Cerebellar cortex (tissue), 1 donor: ENCODE data around the gene GNGT2.

Source experiments
- DNase-seq: peaks from one replicate; pipeline ENCODE4 v3.0.0-alpha.2; 2015; ENCODE audit warnings: low spot score

GNGT2 gene

GRCh38 chr17:49168706-49169105 lies 41.7 kb downstream of the GNGT2 start:
- no peak for DNase-seq

GRCh38 chr17:49165143-49165542 lies 45.2 kb downstream of the GNGT2 start:
- no peak for DNase-seq

DNA sequence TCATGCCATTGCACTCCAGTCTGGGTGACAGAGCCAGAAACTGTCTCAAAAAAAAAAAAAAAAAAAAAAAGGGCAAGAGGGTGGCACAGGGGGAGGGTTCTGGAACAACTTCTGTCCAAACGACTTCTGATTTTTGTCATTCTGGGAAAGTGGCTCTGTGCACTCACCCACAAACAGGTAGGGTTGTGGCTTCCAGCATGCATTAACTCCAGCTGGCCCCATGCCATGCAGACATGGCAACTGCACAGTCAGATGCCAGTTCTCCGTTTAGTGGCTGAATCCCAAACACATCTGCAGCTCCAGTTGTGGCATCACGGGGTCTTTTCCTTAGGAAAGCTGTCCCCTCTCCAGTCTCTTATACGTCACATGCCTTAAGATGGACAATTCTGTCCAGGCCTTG lies 47.5 kb downstream of the GNGT2 start:
- no peak for DNase-seq

DNA sequence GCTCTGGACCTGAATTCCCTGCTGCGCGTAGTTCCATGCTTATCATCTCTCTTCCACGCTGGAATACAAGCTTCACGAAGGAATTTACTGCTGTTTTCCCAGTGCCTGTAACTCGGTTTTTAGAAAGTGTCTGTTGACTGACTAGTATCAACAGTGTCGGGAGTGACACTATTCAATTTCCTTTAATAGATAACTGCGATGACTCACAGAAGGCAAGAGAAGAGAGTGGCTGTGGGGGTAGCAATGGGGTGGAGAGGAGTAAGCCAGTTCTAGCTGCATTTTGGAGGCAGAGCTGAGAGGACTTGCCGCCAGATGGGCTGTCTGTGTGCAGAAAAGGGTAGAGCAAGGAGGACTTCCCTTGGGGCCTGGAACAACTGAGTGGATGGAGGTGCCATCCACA lies 52.6 kb downstream of the GNGT2 start:
- no peak for DNase-seq

- no peak for DNase-seq
These were observed 54.1 kb downstream of the GNGT2 start for GRCh38 chr17:49156256-49156655.
